Activated CD4-positive, alpha-beta memory T cell treated with anti-CD3 and anti-CD28 coated beads for 36 hours (primary cell): ENCODE results near the gene HCRT. TPM values are rescaled to one million over a fixed set of nuclear protein-coding genes. Genes with fewer than 3 reads are reported as not detected.
"Not testable (repeated sequence)": the region's sequence is repeated elsewhere in the genome, so short reads cannot be mapped to it uniquely, and the experiment has no call there.

Experiments
- CTCF ChIA-PET: fragments of 350-600 bp; sonication (Branson Sonifier 250); formaldehyde crosslinking; loops from one replicate; lab custom pipeline; 2021; ENCODE audit warnings: antibody characterized with exemption, inconsistent platforms; lab: Charles Lee
- POLR2A ChIA-PET: fragments of 350-600 bp; sonication (Branson Sonifier 250); formaldehyde crosslinking; loops from one replicate; lab custom pipeline; 2021; ENCODE audit warnings: antibody characterized with exemption; lab: Charles Lee
- DNase-seq: peaks from one replicate; pipeline ENCODE4 v3.0.0-alpha.2; 2020
- H3K27ac Mint-ChIP-seq: one replicate; pipeline ENCODE4 v1.8.0; 2021; ENCODE audit warnings: mixed read lengths
- H3K27me3 Mint-ChIP-seq: one replicate; pipeline ENCODE4 v1.8.0; 2021; ENCODE audit warnings: mixed read lengths
- H3K36me3 Mint-ChIP-seq: one replicate; pipeline ENCODE4 v1.8.0; 2021; ENCODE audit warnings: mixed read lengths
- H3K4me1 Mint-ChIP-seq: one replicate; pipeline ENCODE4 v1.8.0; 2021; ENCODE audit warnings: low read depth, mixed read lengths
- H3K4me3 Mint-ChIP-seq: one replicate; pipeline ENCODE4 v1.8.0; 2021; ENCODE audit warnings: mild to moderate bottlenecking, mixed read lengths
- H3K9me3 Mint-ChIP-seq: one replicate; pipeline ENCODE4 v1.8.0; 2021; ENCODE audit warnings: mixed read lengths
- intact Hi-C: fragments of 100-400 bp; cut with micrococcal nuclease; formaldehyde crosslinking; loops from one replicate; pipeline ENCODE4 v1.15.1; 2023
- total RNA-seq, 2 experiments: library from RNA; stranded (reverse); gene quantifications; one replicate each; pipeline ENCODE4 v1.2.3, GENCODE V29; 2021

HCRT gene
- total RNA-seq, 2 experiments from 2014 or later = not detected

DNA sequence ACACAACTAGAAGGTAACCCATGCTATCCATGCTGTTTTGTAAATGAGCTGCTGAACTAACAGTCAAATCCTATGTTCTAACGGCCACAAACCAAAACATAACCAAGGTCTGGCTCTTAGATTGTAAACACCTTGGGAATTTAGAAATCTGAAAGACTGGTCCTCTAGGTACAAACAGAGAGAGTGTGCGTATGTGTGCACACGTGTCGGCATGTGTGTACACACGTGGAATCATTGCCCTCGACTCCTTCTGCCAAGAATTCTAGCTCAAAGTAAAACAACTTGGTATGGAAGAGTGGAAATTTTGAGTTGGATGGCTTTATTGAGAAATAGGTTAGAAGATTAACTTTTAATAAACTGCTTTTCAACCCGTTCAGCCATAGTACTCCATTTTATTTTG is 27.1 kb upstream of the HCRT start:
- Mint-ChIP-seq H3K36me3 (peaks cover 63% of the 10 kb centered on the region), H3K27me3 (no peaks in the 10 kb centered on the region), H3K4me3 (no peak overlapping the region), H3K27ac (no peak overlapping the region), H3K9me3 (no peaks in the 10 kb centered on the region), H3K4me1 (no peaks in the 10 kb centered on the region)
- POLR2A ChIA-PET = interaction anchor here (0.6 kb wide), 1 partner anchor 10 kb away, joined by 3 read pairs; no protein-coding TSS in a partner anchor
- intact Hi-C loops = no loop called here
- CTCF ChIA-PET = interaction anchor here (4.8 kb wide), 1 partner anchor 10 kb away, joined by 31 read pairs; no protein-coding TSS in a partner anchor
- no peak for DNase-seq

DNA sequence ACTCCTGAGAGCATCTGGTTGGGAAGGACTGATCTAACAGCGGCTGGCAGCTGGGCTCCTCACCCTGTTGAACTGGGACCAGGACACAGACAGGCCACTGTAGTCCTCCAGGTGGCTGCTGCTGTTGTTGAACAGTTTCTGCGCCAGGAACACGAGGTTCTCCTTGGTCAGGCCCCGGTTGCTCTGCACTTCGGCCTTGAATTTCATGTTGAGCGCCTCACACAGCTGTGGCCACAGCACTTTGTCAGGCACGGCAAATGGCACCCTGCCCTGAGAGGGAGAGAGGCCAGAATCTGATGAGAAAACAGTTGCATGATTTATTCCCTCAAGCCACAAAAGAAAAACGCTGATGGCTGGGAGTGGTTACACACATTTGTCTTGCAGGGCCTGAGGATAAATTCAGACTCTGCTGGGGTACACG is 26.7 kb upstream of the HCRT start:
- H3K4me3 Mint-ChIP-seq, POLR2A ChIA-PET, H3K27me3 Mint-ChIP-seq, intact Hi-C loops, H3K4me1 Mint-ChIP-seq, DNase-seq, H3K9me3 Mint-ChIP-seq, H3K27ac Mint-ChIP-seq: not testable (repeated sequence)
- CTCF ChIA-PET = interaction anchor here (4.8 kb wide), 1 partner anchor 11 kb away, joined by 31 read pairs; no protein-coding TSS in a partner anchor
- H3K36me3 Mint-ChIP-seq = peaks cover 62% of the 10 kb centered on the region

DNA sequence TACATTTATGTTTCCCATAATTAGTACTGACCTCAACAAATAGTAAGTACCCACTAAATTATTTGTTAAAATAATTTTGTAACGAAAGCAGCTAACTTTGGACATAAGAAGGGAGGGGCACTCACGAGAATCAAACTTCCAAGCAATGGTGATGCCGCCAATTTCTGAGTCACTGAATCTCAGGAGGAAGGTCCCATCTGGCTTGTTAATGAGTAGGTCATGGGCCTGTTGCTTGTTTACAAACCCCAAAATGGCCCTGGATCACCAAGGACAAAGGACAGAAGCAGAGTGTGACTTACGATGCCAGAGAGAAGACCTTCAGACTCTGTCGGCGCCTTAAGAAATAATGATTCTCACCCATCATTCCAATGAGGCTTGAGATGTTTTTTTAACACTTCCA is 24.8 kb upstream of the HCRT start:
- CTCF ChIA-PET = interaction anchor here (4.8 kb wide), 1 partner anchor 13 kb away, joined by 31 read pairs; no protein-coding TSS in a partner anchor
- Mint-ChIP-seq H3K27me3 (no peaks in the 10 kb centered on the region), H3K4me3 (no peak overlapping the region), H3K4me1 (no peaks in the 10 kb centered on the region), H3K27ac (no peak overlapping the region), H3K9me3 (no peaks in the 10 kb centered on the region), H3K36me3 (peaks cover 56% of the 10 kb centered on the region)
- DNase-seq = no peak
- intact Hi-C loops = no loop called here
- POLR2A ChIA-PET = no interaction called here

DNA sequence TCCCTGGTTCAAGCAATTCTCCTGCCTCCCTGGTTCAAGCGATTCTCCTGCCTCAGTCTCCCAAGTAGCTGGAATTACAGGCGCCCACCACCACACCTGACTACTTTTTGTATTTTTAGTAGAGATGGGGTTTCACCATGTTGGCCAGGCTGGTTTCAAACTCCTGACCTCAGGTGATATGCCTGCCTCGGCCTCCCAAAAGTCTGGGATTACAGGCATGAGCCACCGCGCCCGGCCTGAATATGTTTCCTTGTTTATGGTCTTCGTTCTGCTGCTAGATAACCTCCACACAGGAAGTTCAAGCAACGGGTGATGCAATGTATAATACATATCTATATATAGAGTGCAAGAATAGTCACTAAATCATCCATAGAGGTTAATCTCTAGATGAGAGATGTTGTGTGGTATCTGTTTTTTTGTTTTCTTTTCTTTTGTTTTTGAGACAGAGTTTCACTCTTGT is 20.9 kb upstream of the HCRT start:
- H3K4me3 Mint-ChIP-seq, H3K9me3 Mint-ChIP-seq, H3K27me3 Mint-ChIP-seq, H3K4me1 Mint-ChIP-seq, POLR2A ChIA-PET, intact Hi-C loops, DNase-seq: not testable (repeated sequence)
- Mint-ChIP-seq H3K36me3 (peaks cover 64% of the 10 kb centered on the region), H3K27ac (peak overlapping the region; percentile 30)
- CTCF ChIA-PET = interaction anchor here (1.2 kb wide), 1 partner anchor 25 kb away, joined by 3 read pairs; the partner anchor contains the start of gene KCNH4

DNA sequence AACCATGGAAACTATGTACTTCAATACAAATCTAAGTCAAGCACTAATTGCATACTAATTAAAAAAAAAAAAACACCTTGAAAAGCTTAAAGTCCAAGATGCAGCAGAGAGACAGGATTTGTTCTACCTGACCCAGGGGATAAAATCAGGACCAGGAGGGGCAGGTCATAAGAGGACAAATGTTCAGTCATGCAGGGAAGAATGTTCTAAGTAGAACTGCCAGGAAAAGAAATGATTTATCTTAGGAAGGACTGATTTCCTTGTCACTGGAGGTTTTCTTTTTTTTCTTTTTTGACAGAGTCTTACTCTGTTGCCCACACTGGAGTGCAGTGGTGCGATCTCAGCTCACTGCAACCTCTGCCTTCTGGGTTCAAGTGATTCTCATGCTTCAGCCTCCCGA is 18.1 kb upstream of the HCRT start:
- Mint-ChIP-seq H3K27me3 (no peaks in the 10 kb centered on the region), H3K4me1 (no peaks in the 10 kb centered on the region), H3K9me3 (no peaks in the 10 kb centered on the region), H3K4me3 (no peak overlapping the region), H3K36me3 (peaks cover 54% of the 10 kb centered on the region), H3K27ac (no peak overlapping the region)
- CTCF ChIA-PET = no interaction called here
- DNase-seq = no peak
- POLR2A ChIA-PET = no interaction called here
- intact Hi-C loops = no loop called here

DNA sequence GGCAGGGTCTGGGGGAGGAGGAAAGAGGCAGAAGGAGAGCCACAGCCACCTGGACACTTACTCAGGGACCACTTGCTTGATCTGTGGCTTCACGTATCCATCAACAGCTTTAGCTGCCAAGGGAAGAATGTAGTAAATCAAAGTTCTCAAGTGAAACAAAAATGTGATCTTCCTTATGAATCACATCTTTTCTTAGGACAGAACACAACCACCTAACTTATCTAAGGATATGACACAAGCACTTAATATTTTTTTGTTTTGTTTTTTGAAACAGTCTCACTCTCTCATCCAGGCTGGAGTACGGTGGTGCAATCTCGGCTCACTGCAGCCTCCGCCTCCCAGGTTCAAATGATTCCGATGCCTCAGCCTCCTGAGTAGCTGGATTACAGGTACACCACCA is 17.4 kb upstream of the HCRT start:
- POLR2A ChIA-PET = no interaction called here
- no peak for DNase-seq
- no peaks in the 10 kb centered on the region for H3K9me3 Mint-ChIP-seq
- no peaks in the 10 kb centered on the region for H3K4me1 Mint-ChIP-seq
- no peak overlapping the region for H3K4me3 Mint-ChIP-seq
- CTCF ChIA-PET = no interaction called here
- intact Hi-C loops = no loop called here
- no peaks in the 10 kb centered on the region for H3K27me3 Mint-ChIP-seq
- H3K27ac Mint-ChIP-seq = no peak overlapping the region
- H3K36me3 Mint-ChIP-seq = peaks cover 54% of the 10 kb centered on the region

DNA sequence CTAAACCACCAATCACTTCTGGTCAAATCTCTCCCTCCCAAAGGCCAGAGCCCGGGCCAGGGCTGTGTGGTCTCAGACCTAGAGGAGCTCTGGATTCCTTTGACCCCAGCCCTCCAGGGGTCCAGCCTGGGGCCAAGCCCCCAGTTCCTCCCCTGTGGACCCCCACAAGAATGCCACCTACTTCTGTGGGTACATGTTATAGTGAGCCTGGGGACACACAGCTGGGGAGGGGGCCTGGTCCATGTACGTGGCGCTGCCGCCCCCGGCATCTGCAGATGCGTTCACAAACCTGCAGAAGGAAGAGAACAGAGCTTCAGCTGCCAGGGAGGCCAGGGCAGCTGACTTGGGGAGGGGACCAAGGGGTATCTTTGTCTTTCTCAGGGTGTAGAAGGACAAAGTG is 16.9 kb upstream of the HCRT start:
- peaks cover 49% of the 10 kb centered on the region for H3K36me3 Mint-ChIP-seq
- no peak overlapping the region for H3K27ac Mint-ChIP-seq
- H3K4me3 Mint-ChIP-seq = no peak overlapping the region
- intact Hi-C loops = no loop called here
- H3K4me1 Mint-ChIP-seq = no peaks in the 10 kb centered on the region
- POLR2A ChIA-PET = no interaction called here
- no peaks in the 10 kb centered on the region for H3K27me3 Mint-ChIP-seq
- CTCF ChIA-PET = interaction anchor here (0.7 kb wide), 1 partner anchor 72 kb away, joined by 3 read pairs; no protein-coding TSS in a partner anchor
- no peaks in the 10 kb centered on the region for H3K9me3 Mint-ChIP-seq
- DNase-seq = no peak

DNA sequence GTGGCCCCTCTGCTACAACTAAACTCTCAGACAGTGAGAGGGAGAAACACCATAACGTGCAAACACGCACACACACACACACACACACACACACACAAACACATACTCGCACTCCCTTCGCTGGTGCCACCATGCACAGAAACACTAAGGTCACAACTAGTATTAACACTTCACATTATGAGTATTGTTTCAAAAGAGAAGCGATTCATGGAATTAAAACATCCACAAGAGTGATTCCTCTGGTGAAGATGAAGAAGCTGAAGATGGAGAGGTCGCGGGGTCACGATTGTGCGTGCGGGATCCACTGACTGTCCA is 16.2 kb upstream of the HCRT start:
- no peaks in the 10 kb centered on the region for H3K4me1 Mint-ChIP-seq
- no peak for DNase-seq
- intact Hi-C loops = no loop called here
- no peaks in the 10 kb centered on the region for H3K27me3 Mint-ChIP-seq
- H3K27ac Mint-ChIP-seq = no peak overlapping the region
- no peak overlapping the region for H3K4me3 Mint-ChIP-seq
- no peaks in the 10 kb centered on the region for H3K9me3 Mint-ChIP-seq
- POLR2A ChIA-PET = no interaction called here
- peaks cover 48% of the 10 kb centered on the region for H3K36me3 Mint-ChIP-seq
- CTCF ChIA-PET = interaction anchor here (0.7 to 2.1 kb wide), 2 partner anchors 21 to 71 kb away, joined by 3 to 10 read pairs; no protein-coding TSS in a partner anchor

DNA sequence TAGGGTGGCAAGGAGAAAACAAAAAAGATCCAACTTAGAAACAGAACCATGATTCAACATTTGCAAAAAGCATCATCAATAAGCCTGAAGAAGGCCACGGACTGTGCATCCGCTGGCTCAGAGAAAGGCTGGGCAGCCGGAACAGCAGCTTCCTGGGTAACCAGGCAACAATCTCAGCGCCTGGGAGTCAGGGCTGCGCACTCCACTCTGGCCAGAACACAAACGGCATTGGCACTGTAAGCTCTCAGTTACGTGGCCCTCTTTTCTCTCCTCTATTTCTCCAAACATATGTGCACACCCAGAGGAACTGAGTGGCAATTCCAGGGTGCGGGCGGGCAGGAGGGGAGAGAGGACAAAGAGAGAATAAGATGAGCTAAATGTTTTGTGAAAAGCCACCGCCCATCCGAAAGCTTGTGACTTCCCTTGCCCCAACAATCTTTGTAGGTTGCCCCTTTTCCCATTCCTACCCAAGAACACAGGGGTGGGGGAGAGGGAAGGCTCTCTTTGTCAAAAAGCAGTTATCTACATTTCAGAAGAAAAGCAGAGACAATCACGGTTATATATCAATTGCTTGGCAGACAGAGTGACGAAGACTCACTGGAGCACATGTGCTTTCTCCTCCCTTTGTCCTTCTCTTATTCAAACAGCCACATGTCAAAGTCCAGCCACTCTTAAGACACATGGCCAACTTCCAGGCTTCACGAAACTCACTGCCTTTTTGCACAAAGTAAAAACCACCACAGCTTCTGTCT is 15.6 kb upstream of the HCRT start:
- intact Hi-C loops = no loop called here
- H3K36me3 Mint-ChIP-seq = peaks cover 47% of the 10 kb centered on the region

DNA sequence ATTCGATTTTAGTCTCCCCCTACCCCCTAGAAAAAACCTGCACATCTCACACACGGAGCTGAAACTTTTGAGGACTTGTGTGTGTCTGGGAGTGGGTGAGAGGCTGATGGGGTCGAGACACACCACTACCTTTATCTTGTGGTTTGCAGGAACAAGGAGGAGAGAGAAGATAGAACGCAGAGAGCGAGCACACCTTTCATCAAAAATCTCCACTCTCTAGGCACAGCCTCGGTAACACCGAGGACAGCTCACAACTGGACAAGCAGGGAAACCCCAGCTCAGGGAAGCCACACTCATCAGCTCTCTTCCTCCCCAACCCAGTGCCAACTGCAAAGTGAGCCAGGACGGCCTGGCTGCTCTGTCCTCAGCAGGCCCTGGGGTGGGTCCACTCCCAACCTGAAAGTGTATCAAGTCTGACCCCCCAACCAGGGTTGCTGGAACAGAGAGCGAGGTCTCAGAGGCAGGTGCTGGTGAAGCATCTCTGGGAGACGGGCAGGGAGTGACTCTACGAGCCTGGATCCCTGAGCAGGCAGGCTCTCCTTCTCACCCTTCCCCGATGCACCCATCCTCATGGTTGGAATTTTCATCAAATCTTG is 14.3 kb upstream of the HCRT start:
- no peaks in the 10 kb centered on the region for H3K9me3 Mint-ChIP-seq
- ChIA-PET POLR2A (no interaction called here), CTCF (interaction anchor here (1.1 to 2.1 kb wide), 3 partner anchors 23 to 179 kb away, joined by 3 to 10 read pairs (median 3); partner anchors contain the start of gene NKIRAS2)
- H3K27ac Mint-ChIP-seq = no peak overlapping the region
- intact Hi-C loops = no loop called here
- peaks cover 3% of the 10 kb centered on the region for H3K4me1 Mint-ChIP-seq
- H3K36me3 Mint-ChIP-seq = peaks cover 38% of the 10 kb centered on the region
- no peak overlapping the region for H3K4me3 Mint-ChIP-seq
- H3K27me3 Mint-ChIP-seq = no peaks in the 10 kb centered on the region
- DNase-seq = no peak

More for the DNA sequence above, 15.6 kb upstream of the HCRT start:
- Mint-ChIP-seq H3K9me3 (no peaks in the 10 kb centered on the region), H3K4me1 (no peaks in the 10 kb centered on the region), H3K4me3 (no peak overlapping the region), H3K27me3 (no peaks in the 10 kb centered on the region), H3K27ac (no peak overlapping the region)
- POLR2A ChIA-PET = no interaction called here
- CTCF ChIA-PET = interaction anchor here (0.8 to 2.1 kb wide), 3 partner anchors 13 to 38 kb away, joined by 3 to 10 read pairs (median 3); no protein-coding TSS in a partner anchor
- no peak for DNase-seq

DNA sequence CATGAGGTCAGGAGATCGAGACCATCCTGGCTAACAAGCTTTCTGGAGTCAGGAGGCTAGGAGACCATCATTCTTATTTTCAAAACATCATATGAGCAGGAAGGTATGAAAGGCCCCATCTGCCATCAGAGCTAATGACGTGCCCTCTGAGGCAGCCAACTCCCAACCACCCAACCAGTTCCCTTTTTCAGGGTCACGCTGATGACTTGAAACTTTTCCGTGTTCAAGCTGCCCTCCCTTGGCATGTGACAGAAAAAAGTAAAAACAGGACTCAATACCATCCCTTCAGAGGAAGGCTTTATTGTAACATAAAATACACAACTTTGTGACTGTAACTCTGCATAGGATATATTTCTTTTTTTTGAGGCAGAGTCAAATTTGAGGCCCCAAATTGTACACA is 13.6 kb upstream of the HCRT start:
- H3K4me3 Mint-ChIP-seq = no peak overlapping the region
- POLR2A ChIA-PET = no interaction called here
- H3K36me3 Mint-ChIP-seq = peaks cover 32% of the 10 kb centered on the region
- H3K9me3 Mint-ChIP-seq = no peaks in the 10 kb centered on the region
- no peaks in the 10 kb centered on the region for H3K27me3 Mint-ChIP-seq
- CTCF ChIA-PET = interaction anchor here (0.6 to 1.5 kb wide), 3 partner anchors 23 to 179 kb away, joined by 3 to 6 read pairs (median 4); partner anchors contain the start of gene NKIRAS2
- no peak overlapping the region for H3K27ac Mint-ChIP-seq
- intact Hi-C loops = no loop called here
- no peak for DNase-seq
- H3K4me1 Mint-ChIP-seq = peaks cover 5% of the 10 kb centered on the region

DNA sequence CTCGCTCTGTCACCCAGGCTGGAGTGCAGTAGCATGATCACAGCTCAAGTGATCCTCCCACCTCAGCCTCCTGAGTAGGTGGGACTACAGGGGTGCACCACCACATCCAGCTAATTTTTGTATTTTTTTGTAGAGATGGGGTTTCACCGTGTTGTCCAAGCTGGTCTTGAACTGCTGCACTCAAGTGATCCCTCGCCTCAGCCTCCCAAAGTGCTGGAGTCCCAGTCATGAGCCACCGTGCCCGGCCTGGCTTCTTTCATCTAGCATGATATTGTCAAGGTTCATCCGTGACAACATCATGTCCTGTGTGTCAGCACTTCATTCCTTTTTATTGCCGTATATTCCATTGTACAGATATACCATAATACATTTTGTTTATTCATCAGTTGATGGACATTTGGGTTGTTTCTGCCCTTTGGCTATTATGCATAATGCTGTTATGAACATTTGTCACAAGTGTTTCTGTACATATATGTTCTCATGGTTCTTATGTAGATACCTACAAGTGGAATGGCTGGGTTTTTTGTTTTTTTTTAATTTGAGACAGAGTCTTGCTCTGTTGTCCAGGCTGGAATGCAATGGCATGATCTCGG is 12.4 kb upstream of the HCRT start:
- peaks cover 14% of the 10 kb centered on the region for H3K4me1 Mint-ChIP-seq
- intact Hi-C loops = no loop called here
- peaks cover 22% of the 10 kb centered on the region for H3K36me3 Mint-ChIP-seq
- no peaks in the 10 kb centered on the region for H3K27me3 Mint-ChIP-seq
- no peak for DNase-seq
- peak overlapping the region; percentile 28 for H3K27ac Mint-ChIP-seq
- H3K4me3 Mint-ChIP-seq = no peak overlapping the region
- no peaks in the 10 kb centered on the region for H3K9me3 Mint-ChIP-seq
- CTCF ChIA-PET = interaction anchor here (1.5 kb wide), 1 partner anchor 25 kb away, joined by 6 read pairs; no protein-coding TSS in a partner anchor
- POLR2A ChIA-PET = no interaction called here
